HepG2 (cell line): ENCODE measurements around the gene NEMF. TPM values are rescaled to one million over a fixed set of nuclear protein-coding genes. Genes with fewer than 3 reads are reported as not detected.
A peak's percentile ranks its signal among the peaks of the same experiment; 100 is the strongest.

ENCODE experiments used
- CHD2 ChIP-seq: IDR thresholded peaks from 2 replicates; pipeline ENCODE4 v1.6.1; 2011; ENCODE audit warnings: low read depth, low read length, improper control_type of control experiment
- DR1 ChIP-seq: sonication (generic); formaldehyde crosslinking; IDR thresholded peaks from 2 replicates; pipeline ENCODE4 v1.8.0; 2021; ENCODE audit warnings: mild to moderate bottlenecking, missing genetic modification reagents, inconsistent platforms
- EEA1 ChIP-seq: sonication (generic); formaldehyde crosslinking; IDR thresholded peaks from 2 replicates; pipeline ENCODE4 v1.5.1; 2020; ENCODE audit warnings: mild to moderate bottlenecking, missing genetic modification reagents, borderline replicate concordance
- ELF1 ChIP-seq: sonication (generic); formaldehyde crosslinking; IDR thresholded peaks from 2 replicates; pipeline ENCODE4 v1.4.0; 2020; ENCODE audit warnings: missing genetic modification reagents
- FLYWCH1 ChIP-seq: sonication (generic); formaldehyde crosslinking; IDR thresholded peaks from 2 replicates; pipeline ENCODE4 v1.8.1; 2023; ENCODE audit warnings: mild to moderate bottlenecking, missing genetic modification reagents
- GABPB1 ChIP-seq: IDR thresholded peaks from 2 replicates; pipeline ENCODE4 v1.6.1; 2016; ENCODE audit warnings: mild to moderate bottlenecking, missing genetic modification reagents, moderate library complexity, missing compliant biosample characterization
- GZF1 ChIP-seq: sonication (generic); formaldehyde crosslinking; IDR thresholded peaks from 2 replicates; pipeline ENCODE4 v1.5.1; 2020; ENCODE audit warnings: mild to moderate bottlenecking, missing genetic modification reagents
- KDM5B ChIP-seq: sonication (generic); formaldehyde crosslinking; IDR thresholded peaks from 2 replicates; pipeline ENCODE4 v1.4.0; 2020; ENCODE audit warnings: missing genetic modification reagents, mild to moderate bottlenecking, borderline replicate concordance
- MYPOP ChIP-seq: sonication (generic); formaldehyde crosslinking; IDR thresholded peaks from 2 replicates; pipeline ENCODE4 v1.8.1; 2023; ENCODE audit warnings: mild to moderate bottlenecking, moderate library complexity, missing genetic modification reagents
- NONO ChIP-seq, 2 experiments: fragments of 450-650 bp in 1 of 2; sonication (generic) in 1 of 2; formaldehyde crosslinking in 1 of 2; IDR thresholded peaks in 1 of 2; conservative IDR thresholded peaks in 1 of 2; 2 replicates each; pipeline versions ENCODE4 v1.6.1 to v1.8.0; 2017 to 2022; ENCODE audit warnings: mild to moderate bottlenecking in 1 of 2, missing genetic modification reagents in 1 of 2, moderate library complexity in 1 of 2
- PAWR ChIP-seq: sonication (generic); formaldehyde crosslinking; IDR thresholded peaks from 2 replicates; pipeline ENCODE4 v1.4.0; 2020; ENCODE audit warnings: missing genetic modification reagents, mild to moderate bottlenecking, borderline replicate concordance
- RBAK ChIP-seq: sonication (generic); formaldehyde crosslinking; IDR thresholded peaks from 2 replicates; pipeline ENCODE4 v1.5.1; 2020; ENCODE audit warnings: mild to moderate bottlenecking, missing genetic modification reagents
- SNRNP70 ChIP-seq: fragments of 200-400 bp; formaldehyde crosslinking; IDR thresholded peaks from 2 replicates; pipeline ENCODE4 v1.6.1; 2017; ENCODE audit warnings: mild to moderate bottlenecking, low read depth, low read length, moderate library complexity
- SSRP1 ChIP-seq: IDR thresholded peaks from 2 replicates; pipeline ENCODE4 v1.6.1; 2016; ENCODE audit warnings: control low read depth
- THAP7 ChIP-seq: sonication (generic); formaldehyde crosslinking; IDR thresholded peaks from 2 replicates; pipeline ENCODE4 v1.8.1; 2023; ENCODE audit warnings: mild to moderate bottlenecking, missing genetic modification reagents
- TRIM22 ChIP-seq: fragments of 450-650 bp; IDR thresholded peaks from 2 replicates; pipeline ENCODE4 v1.6.1; 2017
- ZBTB34 ChIP-seq: sonication (generic); formaldehyde crosslinking; IDR thresholded peaks from 2 replicates; pipeline ENCODE4 v1.8.0; 2022; ENCODE audit warnings: mild to moderate bottlenecking, missing genetic modification reagents
- ZIK1 ChIP-seq: sonication (generic); formaldehyde crosslinking; IDR thresholded peaks from 2 replicates; pipeline ENCODE4 v1.5.0; 2020; ENCODE audit warnings: mild to moderate bottlenecking, low read depth, missing genetic modification reagents, borderline replicate concordance
- ZNF256 ChIP-seq: sonication (generic); formaldehyde crosslinking; conservative IDR thresholded peaks from 2 replicates; pipeline ENCODE4 v1.4.0; 2020; ENCODE audit warnings: missing genetic modification reagents
- ZNF431 ChIP-seq: sonication (generic); formaldehyde crosslinking; IDR thresholded peaks from 2 replicates; pipeline ENCODE4 v1.9.0; 2022; ENCODE audit warnings: missing genetic modification reagents, low read depth, mild to moderate bottlenecking, borderline replicate concordance
- ZNF781 ChIP-seq: sonication (generic); formaldehyde crosslinking; IDR thresholded peaks from 2 replicates; pipeline ENCODE4 v1.5.1; 2020; ENCODE audit warnings: borderline replicate concordance, mild to moderate bottlenecking, missing genetic modification reagents; ENCODE audit errors: not compliant biosample characterization
- ZNF891 ChIP-seq: sonication (generic); formaldehyde crosslinking; IDR thresholded peaks from 2 replicates; pipeline ENCODE4 v1.5.0; 2020; ENCODE audit warnings: mild to moderate bottlenecking, missing genetic modification reagents
- ZUFSP ChIP-seq: sonication (generic); formaldehyde crosslinking; IDR thresholded peaks from 2 replicates; pipeline ENCODE4 v1.9.0; 2021; ENCODE audit warnings: missing genetic modification reagents, mild to moderate bottlenecking, borderline replicate concordance
- polyA plus RNA-seq, 8 experiments: library from polyadenylated mRNA; depleted of rRNA in 3 of 8; stranded (reverse) in 7 of 8; unstranded in 1 of 8; fragments of >200 nt; fragmentation: Illumina TruSeq in 4 of 8; extraction: Trizol in 4 of 8; gene quantifications; 2 replicates each; pipeline versions ENCODE4 v1.2.1 to v1.2.3, GENCODE V29; 2011 to 2016; ENCODE audit warnings: low read depth in 4 of 8, missing spikeins in 1 of 8, mixed read lengths in 1 of 8; ENCODE audit not compliant: insufficient read depth in 1 of 8
- total RNA-seq, 5 experiments: library from RNA; depleted of rRNA; stranded (reverse); fragments of >200 nt; fragmentation: Illumina TruSeq; extraction: Trizol; gene quantifications; 2 replicates each; pipeline ENCODE4 v1.2.3, GENCODE V29; 2016; ENCODE audit warnings: low read depth in 1 of 5

NEMF gene
- total and polyA plus RNA-seq, 2 of the 13 experiments (the other 11 are each of a cell fraction or from before 2014, with no cell fraction given) = 21.3 to 57.9 TPM

- no peak for TF ChIP-seq RBAK
- no peak for TF ChIP-seq ZNF781
- 0 out of 2 replicates have a peak, but pooled peaks have one; percentile 13 for TF ChIP-seq KDM5B (CRISPR knock-in tag)
- TF ChIP-seq ZUFSP (CRISPR knock-in tag) = no peak
- TF ChIP-seq FLYWCH1 (CRISPR knock-in tag) = no peak
- TF ChIP-seq ZNF256 = no peak
- no peak for TF ChIP-seq NONO (IDR thresholded peaks at IDR 0.05)
- TF ChIP-seq NONO (CRISPR knock-in tag; conservative IDR thresholded peaks at IDR 0.05) = peak; percentile 54; the same call in 1 of the 2 replicates
- TF ChIP-seq ELF1 (CRISPR knock-in tag) = no peak
- no peak for TF ChIP-seq DR1 (CRISPR knock-in tag)
- TF ChIP-seq EEA1 = no peak
- TF ChIP-seq ZBTB34 (CRISPR knock-in tag) = no peak
- TF ChIP-seq SSRP1 (CRISPR knock-in tag) = no peak
- TF ChIP-seq THAP7 (CRISPR knock-in tag) = no peak
- TF ChIP-seq GABPB1 (CRISPR knock-in tag) = no peak
- no peak for TF ChIP-seq SNRNP70
- no peak for TF ChIP-seq TRIM22
- TF ChIP-seq GZF1 (CRISPR knock-in tag) = no peak
- no peak for TF ChIP-seq ZNF431 (CRISPR knock-in tag)
- no peak for TF ChIP-seq PAWR (CRISPR knock-in tag)
- peak; percentile 71; the same call in 1 of the 2 replicates for TF ChIP-seq ZNF891
- 0 out of 2 replicates have a peak, but pooled peaks have one; percentile 27 for TF ChIP-seq ZIK1
- no peak for TF ChIP-seq CHD2
- TF ChIP-seq MYPOP = peak; percentile 62; the same call in 1 of the 2 replicates
Observed at GRCh38 chr14:49768301-49769121, 84.1 kb downstream of the NEMF start (continued).
